Measurements from ENCODE around the gene RBCK1.
A peak's percentile ranks its signal among the peaks of the same experiment; 100 is the strongest.

Gene RBCK1

DNA sequence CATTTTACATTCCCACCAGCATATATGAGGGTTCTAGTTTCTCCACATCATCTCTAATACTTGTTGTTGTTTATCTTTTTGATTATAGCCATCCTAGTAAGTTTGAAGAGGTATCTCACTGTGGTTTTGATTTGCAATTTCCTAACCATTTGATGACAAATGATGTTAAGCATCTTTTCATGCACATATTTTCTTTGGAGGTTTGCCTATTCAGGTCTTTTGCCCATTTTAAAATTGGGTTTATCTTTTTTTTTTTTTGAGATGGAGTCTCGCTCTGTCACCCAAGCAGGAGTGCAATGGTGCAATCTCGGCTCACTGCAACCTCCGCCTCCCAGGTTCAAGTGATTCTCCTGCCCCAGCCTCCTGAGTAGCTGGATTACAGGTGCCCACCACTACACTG is 4.0 kb downstream of the RBCK1 start:
- no peak overlapping the region for H2AFZ ChIP-seq (ENCODE audit: low read length)
- H3K9ac ChIP-seq (ENCODE audit: low read depth, low read length, poor library complexity, severe bottlenecking) = no peak overlapping the region
- peaks cover 60% of the 10 kb centered on the region for H3K79me2 ChIP-seq (ENCODE audit: insufficient read depth, low read length)
- TF ChIP-seq, protein P1, sequence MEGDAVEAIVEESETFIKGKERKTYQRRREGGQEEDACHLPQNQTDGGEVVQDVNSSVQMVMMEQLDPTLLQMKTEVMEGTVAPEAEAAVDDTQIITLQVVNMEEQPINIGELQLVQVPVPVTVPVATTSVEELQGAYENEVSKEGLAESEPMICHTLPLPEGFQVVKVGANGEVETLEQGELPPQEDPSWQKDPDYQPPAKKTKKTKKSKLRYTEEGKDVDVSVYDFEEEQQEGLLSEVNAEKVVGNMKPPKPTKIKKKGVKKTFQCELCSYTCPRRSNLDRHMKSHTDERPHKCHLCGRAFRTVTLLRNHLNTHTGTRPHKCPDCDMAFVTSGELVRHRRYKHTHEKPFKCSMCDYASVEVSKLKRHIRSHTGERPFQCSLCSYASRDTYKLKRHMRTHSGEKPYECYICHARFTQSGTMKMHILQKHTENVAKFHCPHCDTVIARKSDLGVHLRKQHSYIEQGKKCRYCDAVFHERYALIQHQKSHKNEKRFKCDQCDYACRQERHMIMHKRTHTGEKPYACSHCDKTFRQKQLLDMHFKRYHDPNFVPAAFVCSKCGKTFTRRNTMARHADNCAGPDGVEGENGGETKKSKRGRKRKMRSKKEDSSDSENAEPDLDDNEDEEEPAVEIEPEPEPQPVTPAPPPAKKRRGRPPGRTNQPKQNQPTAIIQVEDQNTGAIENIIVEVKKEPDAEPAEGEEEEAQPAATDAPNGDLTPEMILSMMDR (conservative IDR thresholded peaks at IDR 0.05; ENCODE audit: low read length) = no peak
- no peak for TF ChIP-seq EZH2phosphoT487 (IDR thresholded peaks at IDR 0.05; ENCODE audit: borderline replicate concordance)
- no peaks in the 10 kb centered on the region for H3K9me2 ChIP-seq (replicated peaks; ENCODE audit: low read depth, low read length)
- peaks cover 40% of the 10 kb centered on the region for H3K4me1 ChIP-seq (ENCODE audit: insufficient read depth, low read length, poor library complexity, severe bottlenecking)
- peaks cover 9% of the 10 kb centered on the region for H4K20me1 ChIP-seq (ENCODE audit: insufficient read depth, low read length, poor library complexity, severe bottlenecking)
- H3K9me3 ChIP-seq (ENCODE audit: insufficient read depth, low read depth, low read length) = no peaks in the 10 kb centered on the region
- no peak overlapping the region for H3K4me3 ChIP-seq (ENCODE audit: low read length, poor library complexity, severe bottlenecking)
- H3K4me2 ChIP-seq (ENCODE audit: low read depth, low read length, poor library complexity, severe bottlenecking) = peak overlapping the region; percentile 24
- H3K27me3 ChIP-seq (ENCODE audit: insufficient read depth, low read length, poor library complexity, severe bottlenecking) = no peaks in the 10 kb centered on the region
- H3K36me3 ChIP-seq (ENCODE audit: insufficient read depth, low read length) = no peaks in the 10 kb centered on the region
- H3F3A ChIP-seq (ENCODE audit: low read depth) = no peaks in the 10 kb centered on the region

DNA sequence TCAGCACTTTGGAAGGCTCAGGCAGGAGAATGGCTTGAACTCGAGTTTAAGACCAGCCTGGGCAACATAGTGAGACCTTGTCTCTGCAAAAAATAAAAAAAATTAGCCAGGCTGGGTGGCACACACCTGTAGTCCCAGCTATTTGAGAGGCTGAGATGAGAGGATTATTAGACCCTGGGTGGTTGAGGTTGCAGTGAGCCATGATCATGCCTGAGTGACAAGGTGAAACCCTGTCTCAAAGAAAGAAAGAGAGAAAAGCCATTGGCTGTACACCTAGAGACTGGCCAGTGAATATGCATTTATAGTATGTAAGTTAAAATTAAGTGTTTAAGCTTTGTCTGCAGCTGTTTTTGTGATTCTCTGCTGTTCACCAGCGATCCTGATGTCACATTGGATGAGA is 6.1 kb downstream of the RBCK1 start:
- peaks cover 50% of the 10 kb centered on the region for H3K79me2 ChIP-seq (ENCODE audit: insufficient read depth, low read length)

DNA sequence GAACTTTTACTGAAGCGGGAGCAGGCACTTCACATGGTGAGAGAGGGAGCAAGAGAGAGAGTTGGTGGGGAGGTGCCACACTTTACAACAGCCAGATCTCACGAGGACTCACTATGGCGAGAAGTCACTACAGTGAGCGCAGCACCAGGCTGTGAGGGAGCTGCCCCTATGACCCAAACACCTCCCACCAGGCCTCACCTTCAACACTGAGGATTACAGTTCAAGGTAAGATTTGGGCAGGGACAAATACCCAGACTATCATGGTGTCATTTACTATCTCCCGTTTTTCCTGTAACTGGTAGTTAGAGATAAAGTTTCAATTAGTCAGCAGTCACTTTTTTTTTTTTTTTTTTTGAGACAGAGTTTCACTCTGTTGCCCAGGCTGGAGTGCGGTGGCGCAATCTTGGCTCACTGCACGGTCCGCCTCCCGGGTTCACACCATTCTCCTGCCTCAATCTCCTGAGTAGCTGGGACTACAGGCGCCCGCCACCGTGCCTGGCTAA is 7.8 kb downstream of the RBCK1 start:
- Histone ChIP-seq H3K9ac (ENCODE audit: low read depth, low read length, poor library complexity, severe bottlenecking) (no peak overlapping the region), H3K4me2 (ENCODE audit: low read depth, low read length, poor library complexity, severe bottlenecking) (peak overlapping the region; percentile 1)

More for the DNA sequence above, 6.1 kb downstream of the RBCK1 start:
- Histone ChIP-seq H3K4me1 (ENCODE audit: insufficient read depth, low read length, poor library complexity, severe bottlenecking) (peaks cover 34% of the 10 kb centered on the region), H3K4me2 (ENCODE audit: low read depth, low read length, poor library complexity, severe bottlenecking) (peak overlapping the region; percentile 19), H3K9me3 (ENCODE audit: insufficient read depth, low read depth, low read length) (no peaks in the 10 kb centered on the region), H4K20me1 (ENCODE audit: insufficient read depth, low read length, poor library complexity, severe bottlenecking) (peaks cover 9% of the 10 kb centered on the region), H3K27me3 (ENCODE audit: insufficient read depth, low read length, poor library complexity, severe bottlenecking) (no peaks in the 10 kb centered on the region), H3K4me3 (ENCODE audit: low read length, poor library complexity, severe bottlenecking) (no peak overlapping the region), H3F3A (ENCODE audit: low read depth) (no peaks in the 10 kb centered on the region), H3K36me3 (ENCODE audit: insufficient read depth, low read length) (no peaks in the 10 kb centered on the region; the same call in 1 of the 2 replicates), H2AFZ (ENCODE audit: low read length) (no peak overlapping the region), H3K9ac (ENCODE audit: low read depth, low read length, poor library complexity, severe bottlenecking) (no peak overlapping the region), H3K9me2 (replicated peaks; ENCODE audit: low read depth, low read length) (no peaks in the 10 kb centered on the region)
- no peak for TF ChIP-seq EZH2phosphoT487 (IDR thresholded peaks at IDR 0.05; ENCODE audit: borderline replicate concordance)
- TF ChIP-seq, protein P1 (conservative IDR thresholded peaks at IDR 0.05; ENCODE audit: low read length) = no peak

More for the DNA sequence above, 7.8 kb downstream of the RBCK1 start:
- peaks cover 17% of the 10 kb centered on the region for H3K4me1 ChIP-seq (ENCODE audit: insufficient read depth, low read length, poor library complexity, severe bottlenecking)
- H3F3A ChIP-seq (ENCODE audit: low read depth) = no peaks in the 10 kb centered on the region
- no peaks in the 10 kb centered on the region; the same call in 1 of the 2 replicates for H3K36me3 ChIP-seq (ENCODE audit: insufficient read depth, low read length)
- H3K9me3 ChIP-seq (ENCODE audit: insufficient read depth, low read depth, low read length) = no peaks in the 10 kb centered on the region
- H3K4me3 ChIP-seq (ENCODE audit: low read length, poor library complexity, severe bottlenecking) = no peak overlapping the region
- H3K27me3 ChIP-seq (ENCODE audit: insufficient read depth, low read length, poor library complexity, severe bottlenecking) = no peaks in the 10 kb centered on the region
- peaks cover 33% of the 10 kb centered on the region for H3K79me2 ChIP-seq (ENCODE audit: insufficient read depth, low read length)
- TF ChIP-seq, protein P1 (conservative IDR thresholded peaks at IDR 0.05; ENCODE audit: low read length) = no peak
- TF ChIP-seq EZH2phosphoT487 (IDR thresholded peaks at IDR 0.05; ENCODE audit: borderline replicate concordance) = no peak
- peaks cover 4% of the 10 kb centered on the region for H4K20me1 ChIP-seq (ENCODE audit: insufficient read depth, low read length, poor library complexity, severe bottlenecking)
- H3K9me2 ChIP-seq (replicated peaks; ENCODE audit: low read depth, low read length) = no peaks in the 10 kb centered on the region
- H2AFZ ChIP-seq (ENCODE audit: low read length) = no peak overlapping the region
